Fibroblast of lung (primary cell): Measurements from ENCODE around the gene CHI3L1.

Source experiments
- EZH2 ChIP-seq: IDR thresholded peaks from 2 replicates; pipeline ENCODE4 v1.5.1; 2012; ENCODE audit warnings: low read length, control low read depth, mild to moderate bottlenecking; ENCODE audit errors: missing control alignments
- TF ChIP-seq, protein P1 (sequence below), 2 donors: IDR thresholded peaks in 1 of 2; conservative IDR thresholded peaks in 1 of 2; 1 replicate in 1 of 2; 2 replicates in 1 of 2; pipeline ENCODE4 v1.5.1; 2011 to 2012; ENCODE audit warnings: low read length in 2 of 2, control low read depth in 1 of 2, inconsistent platforms in 1 of 2, low read depth in 1 of 2, mild to moderate bottlenecking in 1 of 2

- TF ChIP-seq, protein P1, sequence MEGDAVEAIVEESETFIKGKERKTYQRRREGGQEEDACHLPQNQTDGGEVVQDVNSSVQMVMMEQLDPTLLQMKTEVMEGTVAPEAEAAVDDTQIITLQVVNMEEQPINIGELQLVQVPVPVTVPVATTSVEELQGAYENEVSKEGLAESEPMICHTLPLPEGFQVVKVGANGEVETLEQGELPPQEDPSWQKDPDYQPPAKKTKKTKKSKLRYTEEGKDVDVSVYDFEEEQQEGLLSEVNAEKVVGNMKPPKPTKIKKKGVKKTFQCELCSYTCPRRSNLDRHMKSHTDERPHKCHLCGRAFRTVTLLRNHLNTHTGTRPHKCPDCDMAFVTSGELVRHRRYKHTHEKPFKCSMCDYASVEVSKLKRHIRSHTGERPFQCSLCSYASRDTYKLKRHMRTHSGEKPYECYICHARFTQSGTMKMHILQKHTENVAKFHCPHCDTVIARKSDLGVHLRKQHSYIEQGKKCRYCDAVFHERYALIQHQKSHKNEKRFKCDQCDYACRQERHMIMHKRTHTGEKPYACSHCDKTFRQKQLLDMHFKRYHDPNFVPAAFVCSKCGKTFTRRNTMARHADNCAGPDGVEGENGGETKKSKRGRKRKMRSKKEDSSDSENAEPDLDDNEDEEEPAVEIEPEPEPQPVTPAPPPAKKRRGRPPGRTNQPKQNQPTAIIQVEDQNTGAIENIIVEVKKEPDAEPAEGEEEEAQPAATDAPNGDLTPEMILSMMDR (conservative IDR thresholded peaks at IDR 0.05 in 1 of 2, IDR thresholded peaks at IDR 0.05 in 1 of 2; ENCODE audit: low read depth in 1 of 2, low read length in 2 of 2) = no peak
- no peak for TF ChIP-seq EZH2
Measured at GRCh38 chr1:203189951-203190352, 3.4 kb upstream of the CHI3L1 start.
